ENCODE results near the gene PKDCC.
"Not testable (repeated sequence)": the region's sequence is repeated elsewhere in the genome, so short reads cannot be mapped to it uniquely, and the experiment has no call there.

The PKDCC gene

DNA sequence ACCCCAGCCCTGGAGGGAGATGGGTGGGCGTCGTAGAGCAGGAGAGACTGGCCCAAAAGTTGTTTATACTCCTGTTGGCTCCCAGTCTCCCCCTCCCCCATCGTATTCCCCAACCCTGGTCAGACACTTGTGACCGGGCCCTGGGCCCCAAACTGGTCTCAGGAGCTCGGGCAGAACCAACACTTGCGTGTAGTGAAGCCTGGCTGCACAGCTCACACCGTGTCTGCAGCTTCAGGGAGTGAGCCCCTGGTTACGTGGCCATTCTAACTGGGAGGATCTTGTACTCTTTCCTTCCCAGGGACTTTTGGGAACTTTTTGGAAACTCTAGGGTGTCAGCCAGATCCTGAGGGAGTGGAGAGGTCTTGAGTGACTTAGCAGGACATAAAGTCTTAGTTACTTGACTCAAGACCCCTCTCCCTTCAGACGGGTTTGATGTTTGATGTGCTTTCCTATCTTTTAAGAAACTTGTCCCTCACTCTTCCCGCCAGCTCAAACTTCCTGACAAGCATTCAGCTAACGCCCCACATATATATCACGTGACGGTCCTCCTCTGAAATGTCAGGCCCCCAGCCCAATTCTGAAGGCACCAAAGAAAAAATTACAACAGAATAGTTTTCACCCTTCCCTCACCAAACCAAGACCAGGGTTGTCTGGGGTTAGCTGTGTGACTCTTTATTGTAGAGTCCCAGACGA, 2.3 kb downstream of the PKDCC start:
- no peak for DNase-seq

DNA sequence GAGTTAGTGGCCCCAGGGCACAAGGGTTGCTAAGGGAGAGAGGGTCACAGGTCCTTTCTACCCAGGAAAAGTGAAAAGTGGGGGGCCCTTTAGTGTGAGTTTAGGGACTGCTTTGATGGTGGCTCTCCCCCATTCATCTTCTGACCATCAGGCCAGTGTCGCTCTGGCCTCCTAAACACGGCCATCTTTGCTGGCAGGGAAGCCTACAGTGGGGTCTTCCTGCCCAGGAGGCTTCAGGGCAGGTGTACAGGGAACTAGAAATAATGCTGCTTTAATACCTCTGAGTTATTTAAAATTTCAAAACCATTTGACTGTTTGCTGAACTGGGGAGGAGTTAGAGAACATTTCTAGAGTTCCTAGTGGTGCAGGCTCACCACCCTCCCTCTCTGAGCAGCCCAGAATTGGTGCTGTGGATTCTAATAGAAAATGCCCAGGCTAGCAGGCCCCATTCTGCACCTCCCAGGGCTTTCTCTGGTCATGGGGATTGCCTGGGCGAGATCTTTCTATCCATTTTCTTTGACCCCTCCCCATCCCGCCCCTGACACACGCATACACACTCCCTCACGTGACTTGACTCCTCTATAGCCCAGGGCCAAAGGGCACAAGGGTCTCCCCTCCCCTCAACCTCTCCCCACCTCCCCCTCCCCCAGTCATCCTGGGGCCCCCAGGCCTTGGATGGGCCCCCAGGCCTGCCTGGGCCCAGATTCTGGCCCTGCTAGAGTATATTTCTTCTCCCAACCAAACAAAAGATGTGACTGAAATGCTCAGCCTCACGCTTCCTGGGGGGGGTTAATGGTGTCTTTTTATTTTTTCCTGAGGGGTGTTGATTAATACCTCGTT, 3.1 kb downstream of the PKDCC start:
- DNase-seq, result no peak

DNA sequence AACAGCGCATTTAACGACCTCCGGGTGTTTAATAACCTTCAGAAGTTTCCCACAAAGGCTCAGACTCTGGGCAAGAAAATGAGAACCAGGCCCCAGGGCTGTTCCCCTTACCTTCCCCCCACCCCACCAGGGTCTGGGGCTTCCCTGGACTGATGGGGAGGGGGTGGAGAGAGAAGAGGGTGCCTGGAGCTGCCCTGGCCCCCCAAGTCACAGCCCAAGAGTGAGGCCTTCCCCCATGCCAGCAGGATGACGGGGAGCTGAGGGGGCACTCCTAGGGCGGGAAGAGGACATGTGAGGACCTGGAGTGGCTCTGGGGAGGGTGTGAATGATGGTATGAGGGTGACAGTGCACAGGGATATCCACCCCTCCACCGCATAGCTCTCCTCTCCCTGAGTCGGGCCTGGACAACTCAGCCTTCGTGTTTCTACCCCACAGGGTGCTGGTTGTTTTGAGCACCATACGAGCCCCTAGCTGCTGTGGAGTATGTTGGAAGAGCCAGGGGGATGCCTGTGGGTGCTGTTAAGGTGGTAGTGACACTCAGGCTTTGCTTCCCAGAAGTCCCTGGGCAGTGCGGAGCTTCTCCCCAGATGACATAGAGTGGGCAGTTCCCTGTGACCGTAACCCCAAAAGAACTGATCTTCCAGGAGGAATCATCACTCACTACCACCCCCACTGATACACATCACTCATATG, 3.9 kb downstream of the PKDCC start:
- no peak for DNase-seq

DNA sequence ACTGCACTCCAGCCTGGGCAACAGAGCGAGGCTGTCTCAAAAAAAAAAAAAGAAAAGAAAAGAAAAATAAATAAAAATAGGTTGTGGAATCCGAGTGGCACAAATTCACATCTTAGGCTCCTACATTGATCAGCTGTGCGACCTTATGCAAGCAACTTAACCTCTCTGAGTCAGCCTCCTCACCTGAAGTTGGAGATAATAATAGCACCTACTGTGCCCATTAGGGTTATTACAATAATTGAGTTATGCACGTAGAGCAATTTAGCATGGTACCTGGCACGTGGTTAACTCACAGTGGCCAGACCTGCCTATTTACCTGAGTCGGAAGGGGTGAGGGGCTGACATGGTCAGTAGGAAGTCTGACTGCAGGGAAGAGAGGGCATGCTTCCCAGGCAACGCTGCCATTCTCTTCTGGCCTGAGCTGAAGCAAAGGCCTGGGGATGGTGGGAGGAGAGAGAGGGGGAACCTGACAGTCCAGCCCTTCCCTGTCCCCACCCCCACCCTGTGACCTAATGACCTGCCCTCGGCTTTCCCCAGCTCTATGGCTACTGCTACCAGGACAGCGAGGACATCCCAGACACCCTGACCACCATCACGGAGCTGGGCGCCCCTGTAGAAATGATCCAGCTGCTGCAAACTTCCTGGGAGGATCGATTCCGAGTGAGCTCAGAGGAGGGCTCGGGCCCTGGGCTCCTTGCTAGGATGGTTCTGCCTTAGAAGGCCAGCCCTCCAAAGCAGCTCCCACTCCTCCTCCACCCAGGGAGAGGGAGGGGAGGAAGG, 5.1 kb downstream of the PKDCC start:
- no peak for DNase-seq

DNA sequence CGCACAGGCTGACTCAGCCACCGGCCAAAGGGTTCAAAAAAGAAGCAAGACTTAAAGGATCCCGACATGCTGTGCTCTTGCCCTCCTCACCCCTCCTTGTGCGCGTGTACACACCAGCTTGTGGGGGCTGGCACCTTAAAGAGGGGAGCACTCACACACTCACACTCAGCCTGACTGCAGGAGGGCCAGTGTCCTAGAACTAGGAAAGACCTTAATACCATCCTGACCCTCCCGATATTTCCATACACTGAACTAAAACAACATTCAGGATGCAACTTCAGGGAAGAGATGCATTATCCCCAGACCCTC, 5.6 kb downstream of the PKDCC start:
- DNase-seq, result no peak

DNA sequence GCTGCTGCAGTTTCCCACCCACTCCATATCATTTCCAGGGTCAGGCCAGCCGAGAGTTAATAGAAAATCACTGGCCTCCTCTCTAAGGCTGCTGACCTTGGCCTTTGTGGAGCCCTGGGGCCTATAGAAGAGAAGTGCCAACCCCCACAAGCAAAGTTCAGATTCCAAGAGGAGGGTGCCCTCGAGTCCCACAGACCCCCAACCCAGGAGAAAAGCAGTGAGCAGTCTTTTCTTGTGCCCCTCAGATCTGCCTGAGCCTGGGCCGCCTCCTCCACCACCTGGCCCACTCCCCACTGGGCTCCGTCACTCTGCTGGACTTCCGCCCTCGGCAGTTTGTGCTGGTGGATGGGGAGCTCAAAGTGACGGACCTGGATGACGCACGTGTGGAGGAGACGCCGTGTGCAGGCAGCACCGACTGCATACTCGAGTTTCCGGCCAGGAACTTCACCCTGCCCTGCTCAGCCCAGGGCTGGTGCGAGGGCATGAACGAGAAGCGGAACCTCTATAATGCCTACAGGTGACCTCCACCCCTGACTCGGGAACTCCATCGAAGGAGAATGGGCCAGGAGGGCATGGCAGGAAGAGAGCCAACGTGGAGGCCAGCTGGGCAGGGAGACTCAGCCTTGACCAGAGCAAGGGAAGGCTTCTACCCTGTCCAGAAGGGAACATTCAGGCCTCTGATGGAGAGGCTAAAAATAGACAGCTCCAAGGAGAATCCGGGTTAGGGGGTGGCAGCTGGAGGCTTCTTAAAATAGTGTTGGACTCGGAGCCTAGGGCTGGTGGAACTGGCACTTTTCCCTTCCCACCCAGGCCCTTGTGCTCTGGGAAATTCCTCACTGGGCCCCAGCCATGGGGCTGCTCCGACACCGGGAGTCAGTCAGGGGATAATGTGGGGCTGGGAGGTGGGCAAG, 6.2 kb downstream of the PKDCC start:
- DNase-seq, result no peak

DNA sequence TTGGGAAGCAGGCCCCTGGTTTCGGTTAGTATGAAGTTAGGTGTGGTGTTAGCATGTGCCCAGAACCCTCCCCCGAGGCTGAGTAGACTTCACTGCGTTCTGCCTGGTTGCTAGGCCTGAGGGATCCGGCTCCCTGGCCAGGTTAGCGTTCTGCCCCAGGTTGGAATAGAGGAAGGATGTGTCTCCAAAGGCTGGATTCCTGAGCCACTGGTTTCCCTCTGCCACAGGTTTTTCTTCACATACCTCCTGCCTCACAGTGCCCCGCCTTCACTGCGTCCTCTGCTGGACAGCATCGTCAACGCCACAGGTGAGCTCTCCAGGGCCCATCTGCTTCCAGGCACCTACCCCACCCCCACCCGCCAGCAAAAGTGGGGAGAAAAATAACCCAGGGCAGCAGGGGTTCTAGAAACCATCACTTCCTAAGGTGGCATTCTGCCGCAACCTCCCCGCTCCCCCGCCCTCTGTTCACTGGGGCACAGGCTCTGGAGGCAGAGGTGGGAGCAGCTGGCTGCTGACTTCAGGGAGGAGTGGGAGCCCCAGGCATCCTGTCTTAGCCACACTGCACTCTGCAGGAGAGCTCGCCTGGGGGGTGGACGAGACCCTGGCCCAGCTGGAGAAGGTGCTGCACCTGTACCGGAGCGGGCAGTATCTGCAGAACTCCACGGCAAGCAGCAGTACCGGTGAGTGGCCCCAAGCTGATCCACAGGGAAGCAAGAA, 7.1 kb downstream of the PKDCC start:
- DNase-seq, result no peak

DNA sequence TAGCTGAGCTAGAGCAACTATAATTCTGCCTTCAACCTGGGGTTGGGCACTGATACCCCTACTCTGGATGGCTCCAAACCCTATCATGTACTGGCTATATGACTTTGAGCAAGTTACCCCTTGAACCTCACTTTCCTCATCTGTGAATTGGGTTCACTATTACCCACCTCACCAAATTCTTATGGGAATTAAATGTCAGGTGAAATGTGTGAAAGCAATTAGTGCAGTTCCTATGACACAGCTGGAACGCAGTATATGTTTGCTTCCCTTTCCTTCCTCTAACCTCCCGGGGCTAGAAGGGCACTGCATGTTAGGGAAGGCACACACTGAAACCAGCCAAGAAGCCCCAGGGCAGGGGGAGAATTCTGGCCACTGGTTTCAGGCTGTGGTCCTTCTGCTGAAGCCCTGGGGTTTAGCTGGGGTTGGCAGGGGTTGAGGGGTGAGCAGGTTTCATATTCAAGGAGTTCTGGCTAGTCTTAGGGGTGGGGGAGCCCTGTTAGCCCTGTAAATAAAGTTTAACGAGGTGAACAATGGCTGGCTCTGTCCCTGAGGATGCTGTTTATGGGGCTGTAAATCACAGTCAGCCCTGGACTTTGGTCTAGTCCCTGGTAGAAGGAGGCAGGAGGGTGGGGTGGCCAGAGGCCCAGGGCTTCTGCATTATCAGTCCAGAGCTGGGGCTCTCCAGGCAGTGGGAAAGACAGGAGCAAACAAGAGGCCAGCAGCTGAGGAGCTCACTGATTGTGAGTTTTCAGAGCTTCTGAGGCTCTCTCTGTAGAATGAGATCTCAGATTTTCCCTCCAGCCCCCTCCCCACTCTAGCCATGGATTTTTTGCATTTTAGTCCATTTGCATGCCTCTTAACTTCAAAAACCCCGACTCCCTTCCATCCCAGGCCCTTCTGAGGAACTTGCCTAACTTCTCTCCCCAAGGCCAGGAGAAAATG, 8.0 kb downstream of the PKDCC start:
- no peak for DNase-seq

DNA sequence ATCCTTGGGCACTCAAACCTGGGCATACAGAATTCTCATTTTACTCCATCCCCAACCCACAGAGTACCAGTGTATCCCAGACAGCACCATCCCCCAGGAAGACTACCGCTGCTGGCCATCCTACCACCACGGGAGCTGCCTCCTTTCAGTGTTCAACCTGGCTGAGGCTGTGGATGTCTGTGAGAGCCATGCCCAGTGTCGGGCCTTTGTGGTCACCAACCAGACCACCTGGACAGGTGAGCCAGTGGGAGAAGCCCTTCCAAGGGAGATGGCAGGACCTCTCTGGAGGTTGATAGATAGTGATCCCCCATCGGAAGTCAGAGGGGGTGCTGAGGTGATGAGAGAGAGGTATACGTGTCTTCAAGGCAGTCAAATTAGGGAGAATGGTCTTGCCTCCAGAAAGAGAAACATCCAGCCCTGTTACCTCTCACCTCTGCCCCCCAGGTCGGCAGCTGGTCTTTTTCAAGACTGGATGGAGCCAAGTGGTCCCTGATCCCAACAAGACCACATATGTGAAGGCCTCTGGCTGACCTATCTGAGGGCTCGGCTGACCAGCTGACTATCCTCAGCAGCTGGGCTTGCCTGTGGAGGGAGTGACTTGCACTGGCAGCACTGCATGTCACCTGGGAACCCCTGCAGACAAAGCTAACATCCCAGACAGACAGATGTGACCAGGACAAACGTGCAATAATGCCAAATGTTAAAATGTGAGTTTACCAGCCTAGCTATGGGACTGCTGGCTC, 9.5 kb downstream of the PKDCC start:
- no peak for DNase-seq

DNA sequence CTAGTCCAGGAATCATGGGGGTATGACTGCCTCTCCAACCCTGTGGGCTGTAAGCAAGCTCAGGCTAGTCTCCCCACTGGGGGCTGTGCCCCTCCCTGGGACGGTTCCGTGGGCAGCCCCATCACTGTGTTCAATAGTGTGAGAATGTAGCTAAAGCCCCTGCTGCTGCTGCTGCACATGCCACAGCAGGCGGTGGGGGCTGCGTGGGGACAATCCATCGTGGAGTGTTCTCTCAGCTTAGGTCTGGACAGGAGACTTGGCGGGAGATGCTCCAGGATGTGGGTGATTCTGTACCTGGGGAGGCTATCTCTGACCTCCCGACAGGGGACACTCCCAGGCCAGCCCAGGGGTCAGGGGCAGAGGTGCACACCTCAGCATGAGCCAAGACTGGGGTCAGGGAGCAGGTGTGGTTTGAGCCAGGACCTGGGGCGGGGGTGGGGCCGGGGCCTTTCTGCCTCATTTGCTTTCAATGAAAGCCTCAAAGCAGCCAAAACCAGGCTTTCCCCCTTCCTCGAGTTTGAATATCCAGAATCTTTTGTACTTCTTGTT, 10.2 kb downstream of the PKDCC start:
- DNase-seq, result no peak

DNA sequence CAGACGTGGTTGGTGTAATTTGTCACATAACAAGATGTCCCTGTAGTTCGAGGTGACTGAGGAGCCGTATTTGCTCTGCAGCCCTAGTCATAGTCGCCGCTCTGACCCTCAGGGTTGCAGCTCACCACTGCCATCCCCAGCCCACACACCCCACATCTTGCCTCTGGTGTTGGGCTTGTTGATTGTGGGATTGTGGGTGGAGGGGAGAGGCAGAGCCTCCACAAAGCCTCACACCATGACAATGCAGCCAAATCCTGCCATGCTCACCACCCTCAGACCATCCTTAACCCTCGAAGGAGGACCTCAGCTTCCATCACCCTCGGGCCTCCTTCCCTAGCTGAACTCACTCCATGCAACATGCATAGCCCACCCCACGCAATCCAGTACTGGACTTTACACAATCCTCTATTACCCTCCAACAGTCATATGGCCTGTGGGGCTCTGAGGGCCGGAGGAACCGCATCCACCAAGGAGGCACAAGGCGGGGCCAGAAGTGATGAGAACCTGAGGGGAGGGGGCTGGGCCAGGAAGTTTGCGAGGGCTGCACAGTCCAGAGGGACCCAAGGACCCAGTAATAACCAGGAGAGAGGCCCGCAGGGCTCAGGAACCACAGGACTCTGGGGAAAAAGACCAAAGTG, 11.6 kb downstream of the PKDCC start:
- DNase-seq, result no peak

DNA sequence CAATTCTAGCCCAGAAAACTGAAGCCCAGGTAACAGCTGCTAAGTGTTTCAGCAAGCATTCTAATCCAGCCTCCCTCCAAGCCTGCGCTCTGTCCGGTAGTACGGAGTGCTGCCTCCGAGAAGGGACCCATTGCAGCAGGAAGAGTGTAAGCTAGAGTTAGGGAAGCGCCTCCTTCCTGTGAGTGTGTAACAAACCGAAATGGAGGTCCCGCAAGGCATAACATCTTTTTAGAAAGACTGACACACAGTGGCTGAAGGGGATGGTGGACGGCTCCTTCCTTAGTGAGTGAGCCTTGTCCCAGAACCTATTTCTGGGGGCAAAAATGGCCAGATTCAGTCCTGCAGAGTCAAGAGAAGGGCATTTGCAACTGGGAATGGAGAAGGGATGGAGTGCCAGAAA, 12.2 kb downstream of the PKDCC start:
- no peak for DNase-seq

DNA sequence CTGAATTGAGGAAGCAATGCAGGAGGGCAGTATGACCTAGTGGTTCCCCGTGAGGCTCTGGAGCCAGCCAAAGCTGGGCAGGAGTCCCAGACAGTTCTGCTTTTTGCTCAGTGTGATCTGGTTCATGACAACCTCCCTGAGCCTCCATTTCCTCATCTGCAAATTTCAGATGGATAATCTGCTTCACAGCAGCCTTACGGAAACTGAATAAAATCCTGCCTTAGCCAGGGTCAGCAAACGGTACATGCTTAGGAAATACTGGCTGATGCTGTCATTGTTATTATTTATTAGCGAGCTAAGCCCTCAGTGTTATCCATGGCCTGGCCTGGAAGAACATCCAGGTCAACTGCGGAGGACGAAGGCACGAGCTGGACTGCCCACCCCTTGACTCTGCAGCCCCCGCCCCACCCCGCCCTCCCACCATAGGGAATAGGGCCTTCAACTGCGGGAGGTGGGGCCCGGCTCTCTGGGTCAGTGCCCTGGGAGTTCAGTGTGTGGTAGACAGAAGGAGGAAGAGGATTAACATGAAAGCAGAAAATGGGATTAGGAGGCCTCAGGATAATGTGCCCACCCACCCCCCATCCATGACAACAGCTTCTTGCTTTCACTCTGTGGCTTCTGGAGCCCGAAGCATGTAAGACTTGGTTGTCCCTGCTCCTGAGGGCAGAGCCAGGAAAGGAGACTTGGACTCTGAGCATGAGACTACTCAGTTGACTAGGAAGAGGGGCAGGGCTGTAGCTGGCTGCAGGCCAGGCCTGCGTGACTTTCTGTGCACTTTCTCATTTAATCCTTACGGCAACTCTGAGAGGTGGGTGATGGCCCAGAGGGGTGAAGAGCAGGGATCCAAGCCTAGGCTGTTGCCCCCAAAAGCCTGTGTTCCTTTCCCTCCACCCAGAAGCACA, 13.1 kb downstream of the PKDCC start:
- no peak for DNase-seq

DNA sequence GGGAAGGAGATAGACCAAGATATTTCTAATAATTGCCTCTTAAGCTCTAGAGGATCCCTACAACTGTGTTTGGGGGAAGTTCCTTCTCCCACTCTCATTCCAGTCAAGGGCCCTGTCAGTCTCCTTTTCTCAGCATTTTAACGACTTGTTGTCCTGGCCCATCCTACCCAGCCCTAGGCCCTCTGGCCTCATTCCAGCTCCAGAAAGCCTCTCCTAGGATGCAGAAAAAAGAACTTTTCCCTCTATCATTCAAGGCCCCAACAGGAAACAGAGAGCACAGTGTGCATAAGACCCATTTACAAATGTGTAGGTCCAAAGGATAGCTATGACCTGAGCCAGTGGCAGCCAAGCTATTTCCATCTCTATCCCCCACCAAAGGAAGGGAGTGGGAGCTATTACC, 14.0 kb downstream of the PKDCC start:
- no peak for DNase-seq

DNA sequence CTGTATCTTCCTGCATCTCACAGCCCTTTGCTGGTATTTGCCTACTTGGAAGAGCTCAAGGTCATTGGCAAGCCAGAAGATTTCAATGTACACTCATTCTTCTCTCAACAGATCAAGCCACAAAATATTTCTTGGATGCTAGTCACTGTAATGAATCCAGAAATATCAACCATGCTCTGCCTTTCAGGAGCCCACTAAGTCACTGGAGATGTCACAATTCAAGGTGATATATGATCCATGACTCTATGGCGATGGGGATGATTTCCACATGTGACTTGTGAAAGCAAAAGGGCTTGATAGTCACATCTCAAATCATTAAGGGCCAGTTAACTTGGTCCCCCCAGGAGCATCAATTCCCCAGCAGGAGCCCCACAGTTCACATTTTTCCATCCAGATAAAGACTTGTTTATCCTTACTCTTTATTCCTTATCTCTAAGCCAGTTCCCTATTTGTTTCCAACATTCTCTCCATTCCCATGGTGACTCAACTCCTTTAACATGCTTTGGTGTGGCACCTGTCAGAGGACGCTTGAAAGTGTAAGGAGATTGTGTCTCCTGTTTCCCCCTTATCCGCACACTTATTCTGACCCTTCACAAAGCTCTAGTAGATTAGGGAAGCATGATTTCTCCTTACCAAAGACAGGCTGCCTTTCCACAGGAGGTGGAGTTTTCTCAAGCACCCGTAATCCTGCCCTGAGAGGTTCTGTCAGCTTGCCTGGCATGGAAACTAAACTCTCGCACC, 15.8 kb downstream of the PKDCC start:
- DNase-seq, result no peak

DNA sequence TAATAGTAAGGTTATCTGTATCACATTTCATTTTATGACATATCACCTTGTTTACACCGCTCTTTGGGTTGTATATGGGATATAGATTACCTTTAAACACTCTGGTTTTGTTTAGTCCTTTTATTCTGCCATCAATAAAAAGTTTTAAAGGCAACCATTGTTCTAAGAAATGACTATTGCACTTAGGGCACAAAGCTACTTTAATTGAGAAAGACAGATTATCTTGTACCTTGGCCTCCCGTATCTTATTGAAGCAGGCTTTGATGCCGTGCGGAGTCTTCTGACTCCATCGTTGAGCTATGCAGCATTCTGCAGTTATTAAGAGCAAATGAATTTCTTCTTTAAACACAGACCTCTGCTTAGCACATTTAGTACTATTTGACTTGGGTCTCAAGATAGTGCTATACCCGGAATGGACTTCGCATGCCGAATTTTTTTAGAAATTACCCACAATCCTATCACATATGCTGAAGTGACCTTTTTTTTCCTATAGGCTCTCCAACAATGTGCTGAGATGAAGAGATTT, 16.7 kb downstream of the PKDCC start:
- no peak for DNase-seq

DNA sequence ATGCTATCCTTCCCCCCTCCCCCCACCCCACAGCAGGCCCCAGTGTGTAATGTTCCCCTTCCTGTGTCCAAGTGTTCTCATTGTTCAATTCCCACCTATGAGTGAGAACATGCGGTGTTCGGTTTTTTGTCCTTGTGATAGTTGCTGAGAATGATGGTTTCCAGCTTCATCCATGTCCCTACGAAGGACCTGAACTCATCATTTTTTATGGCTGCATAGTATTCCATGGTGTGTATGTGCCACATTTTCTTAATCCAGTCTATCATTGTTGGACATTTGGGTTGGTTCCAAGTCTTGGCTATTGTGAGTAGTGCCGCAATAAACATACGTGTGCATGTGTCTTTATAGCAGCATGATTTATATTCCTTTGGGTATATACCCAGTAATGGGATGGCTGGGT, 17.9 kb downstream of the PKDCC start:
- not testable (repeated sequence) for DNase-seq

All from NCI-H748 treated with DMSO at 0.1 percent for 48 hours (cell line).